ENCODE measurements around the gene OS9.

- TF ChIP-seq EP300 (IDR thresholded peaks at IDR 0.05) (no peak), TP53 (CRISPR knock-in tag; IDR thresholded peaks at IDR 0.05) (no peak), CTCF (IDR thresholded peaks at IDR 0.05) (no peak), ZC3H11A (IDR thresholded peaks at IDR 0.05) (no peak), NPAS2 (CRISPR knock-in tag; IDR thresholded peaks at IDR 0.05; ENCODE audit: borderline replicate concordance) (no peak)
Measured at GRCh38 chr12:57672801-57673200, 21.1 kb upstream of the OS9 start.

All from A549 (cell line).